GM18951 (cell line): ENCODE results near the gene TUB.

Experiments used
- POLR2A ChIP-seq: IDR thresholded peaks from 4 replicates; pipeline ENCODE4 v1.6.1; 2011; ENCODE audit warnings: mild to moderate bottlenecking; ENCODE audit not compliant: insufficient read length, insufficient read depth; ENCODE audit errors: extremely low read depth
- in situ Hi-C: fragments of 300-500 bp; cut with MboI; formaldehyde crosslinking; loops from one replicate; pipeline ENCODE4 v1.12.0; 2022; ENCODE audit warnings: low sequenced_read_pairs, mixed read lengths, inconsistent platforms; ENCODE audit not compliant: unreplicated experiment

The TUB gene

DNA sequence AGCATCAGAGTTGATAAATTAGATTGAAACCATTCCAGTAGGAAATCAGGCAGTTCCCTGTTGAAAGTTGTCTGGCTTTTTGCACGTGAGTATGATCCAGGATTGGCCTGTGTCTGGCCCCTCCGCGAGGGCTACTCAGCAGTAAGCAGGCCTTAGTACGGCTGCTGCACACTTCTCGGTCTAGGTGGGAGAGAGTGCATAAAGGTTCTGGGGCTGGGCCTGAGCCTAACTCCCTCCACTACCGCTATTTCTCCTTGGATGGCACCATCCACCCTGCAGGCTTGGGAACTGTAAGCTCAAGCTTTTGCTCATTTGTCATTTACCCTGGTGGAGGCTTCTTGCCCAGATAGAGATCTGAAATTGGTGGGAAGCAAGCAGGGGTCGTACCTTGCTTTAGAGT, 22.0 kb downstream of the TUB start:
- no peak for TF ChIP-seq POLR2A
- in situ Hi-C loops: no loop called here

GRCh38 chr11:8103909-8104308, 22.9 kb downstream of the TUB start:
- TF ChIP-seq POLR2A: no peak
- in situ Hi-C loops: no loop called here

DNA sequence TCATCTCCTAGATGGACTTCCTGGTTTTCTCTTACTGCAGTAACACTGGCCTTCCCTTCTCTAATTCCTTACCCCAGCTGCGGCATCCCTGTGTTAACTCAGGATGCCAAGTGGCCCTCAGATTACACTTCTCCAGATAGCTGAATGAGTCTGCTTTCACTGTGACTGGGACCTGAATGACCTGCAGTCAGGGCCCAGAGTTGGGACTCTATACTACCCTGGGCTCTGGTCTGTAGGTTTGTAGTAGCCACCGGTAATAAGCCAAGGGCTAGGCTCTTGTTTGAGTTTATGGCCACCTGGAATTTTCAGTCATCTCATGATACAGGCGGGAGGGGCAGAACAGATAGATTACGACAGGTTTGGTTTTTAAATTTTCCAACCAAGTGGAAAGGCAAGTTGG, 24.1 kb downstream of the TUB start:
- in situ Hi-C loops: no loop called here
- no peak for TF ChIP-seq POLR2A

DNA sequence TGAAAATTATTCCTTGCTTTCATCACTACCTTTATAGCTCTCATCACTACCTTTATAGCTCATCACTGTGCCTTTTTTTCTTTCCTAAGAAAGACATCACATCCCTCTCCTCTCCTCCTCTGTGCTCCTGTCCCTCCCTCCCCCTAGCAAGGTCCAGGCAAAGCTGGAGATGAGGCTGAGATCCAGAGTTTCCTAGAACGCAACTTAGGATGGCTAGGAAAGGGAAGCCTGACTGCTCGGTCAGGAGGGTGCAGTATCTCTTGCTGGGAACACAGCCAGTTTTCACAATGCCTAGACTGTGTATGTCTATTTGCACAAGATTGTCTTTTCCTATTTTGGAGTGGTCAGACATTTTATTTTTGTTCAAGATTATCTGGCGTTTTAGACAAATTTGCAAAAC, 24.7 kb downstream of the TUB start:
- in situ Hi-C loops: no loop called here
- no peak for TF ChIP-seq POLR2A

GRCh38 chr11:8106679-8107078, 25.7 kb downstream of the TUB start:
- no peak for TF ChIP-seq POLR2A
- in situ Hi-C loops: no loop called here

GRCh38 chr11:8107642-8108041, 26.6 kb downstream of the TUB start:
- TF ChIP-seq POLR2A: no peak
- in situ Hi-C loops: no loop called here

DNA sequence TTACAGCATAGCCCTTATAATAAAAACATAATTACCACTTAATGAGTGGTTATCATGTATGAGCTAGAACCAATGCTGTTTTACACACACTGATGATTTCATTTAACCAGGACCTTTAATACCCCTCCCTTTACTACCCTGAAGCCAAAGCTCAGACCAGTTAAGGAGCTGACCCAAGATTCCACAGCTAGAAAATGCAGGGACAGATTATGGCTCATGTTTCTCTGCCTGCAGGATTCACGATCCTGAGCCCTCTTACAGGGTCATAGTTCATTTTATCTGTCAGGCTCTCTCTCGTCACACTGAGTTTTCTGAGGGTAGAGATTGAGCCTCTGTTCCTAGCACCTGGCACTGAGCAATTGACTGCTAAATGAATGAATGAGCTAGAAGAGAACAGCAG, 27.4 kb downstream of the TUB start:
- no peak for TF ChIP-seq POLR2A
- in situ Hi-C loops: no loop called here

- in situ Hi-C loops: no loop called here
- no peak for TF ChIP-seq POLR2A
These were observed 28.7 kb downstream of the TUB start for GRCh38 chr11:8109675-8110074.

DNA sequence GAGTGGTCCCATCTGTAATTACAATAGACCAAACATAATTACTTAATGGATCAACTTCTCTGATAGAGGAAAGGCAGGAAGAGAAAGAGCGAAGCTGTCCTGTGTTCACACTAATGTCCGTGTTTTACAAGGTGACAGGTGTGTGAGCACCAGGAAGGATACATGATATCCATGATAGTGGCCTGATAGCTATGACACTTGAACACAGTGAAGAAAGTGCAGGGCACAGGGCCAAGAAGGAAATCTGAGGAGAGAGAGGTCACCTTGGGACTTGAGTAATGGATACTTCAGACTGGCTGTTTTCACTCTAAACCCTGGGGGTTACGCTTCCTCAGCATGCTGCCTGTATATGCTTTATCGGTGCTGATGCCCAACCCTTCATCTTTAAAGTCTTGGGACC, 29.4 kb downstream of the TUB start:
- in situ Hi-C loops: no loop called here
- TF ChIP-seq POLR2A: no peak

GRCh38 chr11:8111636-8112035, 30.6 kb downstream of the TUB start:
- TF ChIP-seq POLR2A: no peak
- in situ Hi-C loops: no loop called here

- TF ChIP-seq POLR2A: no peak
- in situ Hi-C loops: no loop called here
These were observed 41.3 kb downstream of the TUB start for GRCh38 chr11:8122173-8122764.

DNA sequence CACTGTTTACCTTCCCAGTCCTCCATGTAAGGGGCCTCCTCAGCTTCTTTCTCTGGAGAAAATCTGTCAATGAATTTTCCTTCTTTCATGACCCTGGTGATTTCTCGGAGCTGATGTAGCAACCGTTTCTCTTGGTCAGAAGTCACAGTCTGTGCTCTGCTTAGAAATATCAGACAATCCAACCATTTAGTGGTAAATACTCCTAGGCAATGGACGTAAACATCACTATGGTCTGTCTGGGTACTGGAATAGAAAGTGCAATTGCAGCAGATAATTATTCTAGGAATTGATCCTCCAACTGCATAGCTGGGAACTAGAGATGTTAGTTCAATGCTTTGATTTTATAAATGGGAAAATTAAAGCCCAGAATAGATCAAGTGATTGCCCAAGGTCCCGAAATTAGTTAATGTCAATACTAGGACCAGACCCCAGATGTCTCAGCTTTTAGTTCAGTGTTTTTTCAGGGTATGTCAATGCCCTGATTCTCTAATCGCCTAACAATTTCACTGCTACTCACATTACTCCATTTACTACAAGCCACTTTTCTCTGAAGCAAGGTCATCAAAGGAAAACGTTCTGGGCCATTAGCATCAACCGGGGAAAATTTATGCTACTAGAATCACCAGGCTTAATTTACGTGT, 45.8 kb downstream of the TUB start:
- in situ Hi-C loops: no loop called here

GRCh38 chr11:8127447-8127846, 46.4 kb downstream of the TUB start:
- in situ Hi-C loops: no loop called here

More for the DNA sequence above, 45.8 kb downstream of the TUB start:
- no peak for TF ChIP-seq POLR2A

DNA sequence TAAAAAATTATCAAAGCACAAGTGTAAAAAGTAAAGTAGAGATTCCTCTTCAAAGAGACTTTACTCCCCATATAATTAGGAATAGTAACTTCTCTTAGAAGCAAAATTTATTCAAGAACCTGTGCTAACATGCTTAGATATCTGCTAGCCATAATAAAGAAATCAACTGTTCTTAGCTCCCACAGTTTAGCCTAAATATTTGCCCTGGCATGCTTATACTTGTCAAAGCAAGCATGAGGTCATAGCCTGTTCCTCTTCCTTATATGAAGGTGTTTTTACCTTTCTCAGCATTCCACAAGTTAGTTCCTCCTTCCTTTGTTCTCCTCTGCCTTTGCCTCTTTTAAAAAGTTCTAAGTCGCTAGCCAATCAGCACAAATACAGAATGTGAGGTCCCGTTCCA, 57.5 kb downstream of the TUB start:
- in situ Hi-C loops: no loop called here
- TF ChIP-seq POLR2A: no peak

More at GRCh38 chr11:8127447-8127846, 46.4 kb downstream of the TUB start:
- TF ChIP-seq POLR2A: no peak

DNA sequence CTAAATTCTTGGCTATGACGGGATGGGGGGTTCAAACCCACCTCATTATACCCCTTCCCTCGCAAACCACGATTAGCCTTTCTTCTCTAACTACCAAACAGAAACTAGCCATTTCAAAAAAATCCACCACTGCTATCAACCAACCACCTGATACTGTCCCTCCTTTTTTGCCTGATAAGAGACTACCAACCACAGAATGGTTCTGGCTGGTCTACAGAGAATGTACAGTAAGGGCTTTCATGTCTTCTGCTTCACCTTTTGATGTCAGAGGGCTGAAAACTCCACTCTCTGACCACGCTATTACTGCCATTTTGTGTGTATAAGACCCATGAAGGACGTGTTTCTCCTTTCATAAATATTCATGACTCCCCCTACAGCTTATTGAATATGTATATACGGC, 68.7 kb downstream of the TUB start:
- in situ Hi-C loops: no loop called here
- no peak for TF ChIP-seq POLR2A
